AG20443 (cell line): ENCODE measurements around the gene RNF5.
"Not testable (repeated sequence)": the region's sequence is repeated elsewhere in the genome, so short reads cannot be mapped to it uniquely, and the experiment has no call there.

ENCODE experiments used
- DNase-seq: peaks from one replicate; pipeline ENCODE4 v3.0.0; 2012; ENCODE audit warnings: low spot score, mixed read lengths

RNF5 gene

DNA sequence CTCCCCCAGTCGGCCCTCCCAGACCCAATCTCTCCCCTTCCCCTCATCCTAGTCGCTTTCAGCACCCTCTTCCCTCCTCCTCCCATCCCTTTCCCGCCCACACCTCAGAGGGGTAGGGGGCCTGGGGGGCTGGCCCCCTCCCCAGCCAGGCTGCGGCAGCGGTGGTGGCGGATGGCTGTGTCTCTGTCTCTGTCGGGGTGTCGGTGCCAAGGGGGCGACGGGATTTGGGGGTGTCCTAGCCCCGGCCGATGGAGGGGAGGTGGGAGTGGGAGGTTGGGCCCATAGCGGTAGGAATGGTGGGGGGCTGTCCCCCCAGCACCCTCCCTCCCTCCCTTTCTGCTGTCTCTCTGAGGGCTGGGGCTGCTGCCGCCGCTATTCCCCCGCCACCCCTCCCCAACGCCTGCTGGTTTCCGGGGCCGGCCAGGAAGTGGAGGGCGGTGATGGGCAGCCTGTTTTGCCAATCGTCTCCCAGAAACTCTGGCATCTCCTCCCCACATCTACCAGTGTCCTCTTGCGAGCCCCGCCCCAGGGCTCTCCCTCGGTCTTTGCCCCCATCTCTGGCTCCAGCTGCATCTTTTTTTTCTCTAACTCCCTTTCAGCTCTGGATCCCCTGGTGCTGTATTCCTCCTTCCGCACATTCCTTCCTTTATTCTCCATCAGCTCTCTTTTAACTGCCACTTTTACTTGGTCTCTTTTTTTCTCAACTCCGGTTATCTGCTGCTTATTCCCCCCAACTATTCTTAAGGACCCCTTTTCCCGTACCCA is 2.3 kb upstream of the RNF5 start, which contains the start of gene AGPAT1:
Gene AGPAT1, minus strand, starts transcription at position 374 of the 765 bp plus-strand sequence. CDS start 4,588 bp downstream, outside the sequence.
- peak; percentile 97 for DNase-seq

DNA sequence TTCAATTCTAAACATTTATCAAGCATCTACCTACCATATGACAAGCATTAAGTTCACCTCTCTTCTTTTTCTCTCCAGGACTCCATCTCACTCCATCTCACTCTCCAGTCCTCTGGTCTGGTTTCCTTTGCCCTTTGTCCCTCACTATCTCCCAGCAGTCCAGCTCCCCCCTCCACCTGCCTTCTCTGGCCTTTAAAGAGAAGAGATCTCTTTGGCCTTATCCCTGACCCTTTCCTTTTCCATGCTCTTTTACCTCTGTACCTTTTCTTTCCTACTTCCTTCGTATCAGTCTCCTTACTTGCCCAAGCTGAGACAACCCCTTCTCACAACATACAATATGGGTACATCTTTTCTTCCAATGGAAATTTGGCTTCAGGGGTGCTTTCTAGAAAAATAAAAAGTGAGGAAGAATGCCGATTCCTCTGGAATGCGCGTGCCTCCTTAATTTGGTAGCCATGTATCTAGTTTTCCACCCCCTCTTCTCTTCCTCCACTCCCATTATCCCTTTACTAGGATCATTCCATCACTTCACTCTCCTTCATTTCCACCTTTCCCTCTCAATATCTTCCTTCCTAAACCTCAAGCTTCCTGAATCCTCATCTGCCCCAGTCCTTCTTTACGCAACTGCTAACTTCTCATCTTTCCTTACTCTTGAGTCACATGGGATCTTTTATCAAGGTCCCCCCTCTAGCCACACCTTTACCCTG is 1.6 kb upstream of the RNF5 start:
- DNase-seq = no peak

DNA sequence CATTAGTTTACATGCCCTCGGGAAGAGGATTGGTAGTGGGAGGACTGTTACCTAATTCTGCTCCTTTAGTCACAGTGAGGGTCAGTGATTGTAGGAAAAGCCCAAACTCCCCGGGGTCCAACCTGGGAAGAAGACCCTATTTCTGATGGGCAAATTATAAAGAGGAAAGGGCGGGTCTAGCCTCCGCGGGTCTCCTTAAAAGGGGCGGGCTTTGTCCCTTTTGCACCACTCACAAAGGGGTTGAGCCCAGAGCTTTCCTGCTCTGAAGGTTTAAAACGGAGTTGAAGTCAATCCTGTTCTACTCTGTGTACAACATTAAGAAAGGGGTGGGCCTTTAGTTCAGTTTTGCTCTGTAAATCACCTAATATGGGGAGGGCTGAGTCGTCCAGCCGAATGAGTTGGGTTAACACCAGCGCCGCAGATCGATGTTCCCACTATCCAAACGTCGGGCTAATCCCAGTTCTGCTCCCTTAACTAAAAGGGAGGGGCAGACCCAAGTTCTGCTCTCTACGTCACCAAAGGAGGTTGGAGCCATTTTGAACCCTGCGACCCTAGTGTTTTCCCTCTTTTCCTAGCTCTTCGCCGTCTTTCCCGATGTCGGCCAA is 920 bp upstream of the RNF5 start:
- no peak for DNase-seq

- no peak for DNase-seq
Measured at GRCh38 chr6:32178547-32179440, 589 bp downstream of the RNF5 start.

DNA sequence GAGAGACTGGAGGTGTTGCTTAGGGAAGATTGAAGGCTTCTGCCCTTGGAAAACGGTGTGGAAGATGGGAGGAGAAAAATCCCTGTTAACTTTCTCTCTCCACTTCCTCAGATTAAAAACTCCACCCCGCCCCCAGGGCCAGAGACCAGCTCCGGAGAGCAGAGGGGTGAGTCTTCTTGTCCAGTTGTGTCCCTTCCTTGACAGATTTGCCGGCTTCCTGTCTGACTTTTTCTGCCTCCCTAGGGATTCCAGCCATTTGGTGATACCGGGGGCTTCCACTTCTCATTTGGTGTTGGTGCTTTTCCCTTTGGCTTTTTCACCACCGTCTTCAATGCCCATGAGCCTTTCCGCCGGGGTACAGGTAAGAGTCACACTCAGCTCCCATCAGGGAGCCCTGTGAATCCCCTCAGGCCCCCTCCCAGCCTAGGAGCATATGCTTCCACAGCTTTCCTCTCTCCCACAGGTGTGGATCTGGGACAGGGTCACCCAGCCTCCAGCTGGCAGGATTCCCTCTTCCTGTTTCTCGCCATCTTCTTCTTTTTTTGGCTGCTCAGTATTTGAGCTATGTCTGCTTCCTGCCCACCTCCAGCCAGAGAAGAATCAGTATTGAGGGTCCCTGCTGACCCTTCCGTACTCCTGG is 1.7 kb downstream of the RNF5 start:
- DNase-seq = no peak

- DNase-seq = no peak
Measured at GRCh38 chr6:32181148-32181702, 3.0 kb downstream of the RNF5 start.

- DNase-seq = no peak
Measured at GRCh38 chr6:32181915-32182529, 3.8 kb downstream of the RNF5 start.

GRCh38 chr6:32182555-32182981 is 4.4 kb downstream of the RNF5 start:
- no peak for DNase-seq

- DNase-seq = no peak
Measured at GRCh38 chr6:32183030-32183429, 4.8 kb downstream of the RNF5 start.

DNA sequence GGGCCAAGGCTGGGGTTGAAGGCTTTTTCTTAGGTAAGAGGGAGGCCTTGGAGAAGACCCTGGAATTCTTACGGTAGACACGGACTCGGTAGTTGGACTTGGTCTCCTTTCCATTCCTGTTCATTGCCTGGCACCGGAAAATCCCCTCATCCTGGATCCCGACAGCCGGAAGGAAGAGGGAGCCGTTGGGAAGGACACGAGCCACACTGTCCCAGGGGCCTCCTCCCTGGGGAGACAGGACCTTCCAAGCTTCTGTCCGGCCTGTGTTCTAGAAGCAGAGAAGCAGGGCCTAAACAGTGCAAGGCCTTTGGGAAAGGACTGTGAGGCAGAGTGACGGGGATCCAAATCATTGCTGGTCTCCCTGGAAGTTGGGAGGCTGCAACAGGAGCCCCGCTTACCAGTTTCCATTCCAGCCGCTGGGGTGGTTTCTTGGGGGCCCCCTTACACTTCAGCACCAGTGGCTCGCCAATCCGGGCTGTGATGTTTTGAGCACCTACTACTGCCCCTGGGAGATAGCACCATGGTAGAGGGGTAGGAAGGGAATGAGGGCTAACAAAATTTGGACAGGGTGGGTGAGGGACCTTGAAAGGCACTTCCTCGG is 5.4 kb downstream of the RNF5 start:
- no peak for DNase-seq

GRCh38 chr6:32184084-32184640 is 6.0 kb downstream of the RNF5 start, which contains the start of gene AGER:
TSS of gene AGER (minus strand) at chr6:32184253. CDS start at chr6:32184222, 31 bp downstream.
- no peak for DNase-seq

DNA sequence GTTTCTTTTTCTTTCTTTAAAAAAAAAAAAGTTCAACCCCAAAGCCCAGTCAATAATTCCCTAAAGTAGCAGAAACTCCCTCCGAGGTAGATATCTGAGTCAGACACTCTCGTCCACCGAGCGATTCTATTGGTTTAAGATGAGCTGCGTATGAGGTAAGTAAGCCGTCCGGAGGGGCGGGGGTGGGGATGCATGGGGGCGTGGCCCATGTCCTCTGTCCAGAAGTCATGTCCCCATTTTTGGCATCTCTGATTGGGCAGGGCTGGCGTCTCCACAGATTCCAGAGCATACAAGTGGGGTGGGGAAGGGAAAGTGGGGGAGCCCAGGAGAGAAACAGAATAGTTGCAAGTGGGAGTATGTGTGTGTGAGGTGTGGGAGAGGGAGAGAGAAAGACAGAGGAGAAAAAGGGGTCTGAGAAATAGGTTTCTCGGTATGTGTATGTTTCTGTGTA is 7.5 kb downstream of the RNF5 start:
- peak; percentile 80 for DNase-seq

- DNase-seq = not testable (repeated sequence)
Measured at GRCh38 chr6:32186151-32186840, 8.1 kb downstream of the RNF5 start.

GRCh38 chr6:32187009-32187709 is 9.0 kb downstream of the RNF5 start:
- no peak for DNase-seq

DNA sequence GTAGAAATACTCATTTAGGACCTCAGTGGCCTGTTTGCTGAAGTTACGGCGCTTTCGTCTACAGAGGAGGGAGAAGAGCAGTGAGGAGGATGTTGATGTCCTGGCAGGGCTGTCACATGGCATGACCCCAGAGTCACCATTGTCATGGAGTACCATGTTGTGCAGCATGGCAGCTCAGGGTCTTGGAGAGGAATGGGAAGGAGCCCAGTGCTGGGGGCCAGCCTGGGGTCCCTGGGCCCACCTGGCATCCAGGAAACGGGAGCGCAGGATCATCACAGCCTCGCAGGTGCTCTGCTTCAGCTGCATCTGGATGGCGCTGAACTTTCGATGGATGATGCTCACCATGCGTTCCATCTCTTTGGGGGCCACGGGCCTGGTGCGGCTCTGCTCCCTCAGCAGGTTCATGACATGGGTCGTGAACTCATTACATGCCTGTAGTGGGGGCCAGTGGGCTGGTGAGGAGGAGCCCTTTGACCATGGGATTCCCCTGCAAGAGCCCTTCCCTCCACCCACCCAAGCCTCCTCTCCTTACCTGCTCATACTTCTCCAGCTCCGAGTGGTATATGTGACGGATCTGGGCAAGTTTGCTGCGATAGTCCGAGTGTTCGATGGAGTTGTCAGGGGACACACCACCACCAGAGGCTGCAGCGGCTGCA is 9.6 kb downstream of the RNF5 start:
- not testable (repeated sequence) for DNase-seq

DNA sequence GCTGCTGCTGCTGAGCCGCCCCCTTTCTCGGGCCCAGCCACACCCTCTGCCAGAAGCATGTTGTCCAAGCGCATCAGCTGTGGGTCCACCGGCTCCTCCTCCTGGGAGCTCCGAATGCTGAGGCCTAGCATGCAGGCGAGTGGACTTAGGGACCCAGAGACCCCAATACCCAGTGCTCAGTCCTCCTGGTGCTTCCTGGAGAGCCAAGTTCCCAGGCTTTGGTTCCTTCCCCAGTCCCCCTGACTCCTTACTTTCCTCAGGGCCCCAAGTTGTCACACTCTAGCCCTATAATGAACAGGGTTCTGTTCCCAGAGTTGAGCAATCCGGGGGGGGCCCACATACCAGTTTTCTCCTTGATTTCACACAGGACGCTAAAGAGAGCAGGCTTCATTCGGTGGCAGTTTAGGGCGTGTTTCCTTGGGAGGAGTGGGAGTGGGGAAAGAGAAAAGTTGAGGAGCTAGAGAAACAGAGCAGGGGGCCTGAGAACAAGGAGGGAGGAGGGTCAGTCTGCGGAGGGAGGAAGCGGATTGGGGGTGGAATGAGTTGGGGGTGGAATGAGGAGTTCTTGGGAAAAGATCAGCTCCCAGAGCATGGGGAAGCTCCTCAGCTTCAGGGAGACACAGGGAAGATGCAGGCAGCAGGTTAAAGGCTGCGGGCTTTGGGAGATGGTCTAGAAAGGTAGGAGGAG is 10.3 kb downstream of the RNF5 start:
- DNase-seq = no peak

GRCh38 chr6:32189069-32189741 is 11.0 kb downstream of the RNF5 start:
- DNase-seq = no peak
